Lung (tissue), 12 donors: Measurements from ENCODE around the gene TWIST2. TPM values are rescaled to one million over a fixed set of nuclear protein-coding genes. Genes with fewer than 3 reads are reported as not detected.

Experiments
- ATAC-seq: fragments of 200-7000 bp; cut with Tn5 transposase; one replicate; pipeline ENCODE4 v1.9.1; 2020; ENCODE audit warnings: moderate number of reproducible peaks; ENCODE audit not compliant: insufficient read depth, low FRiP score
- DNase-seq, 3 donors: peaks; one replicate each; pipeline ENCODE4 v3.0.0-alpha.2; 2013 to 2017
- H3K27ac ChIP-seq, 2 donors: one replicate each; pipeline ENCODE4 v1.5.1; 2013; ENCODE audit warnings: mild to moderate bottlenecking in 2 of 2, moderate library complexity in 2 of 2, control low read depth in 1 of 2, inconsistent platforms in 1 of 2, low read depth in 1 of 2, low read length in 1 of 2
- H3K27me3 ChIP-seq, 3 donors: one replicate each; pipeline ENCODE4 v1.5.1; 2013; ENCODE audit warnings: low read length in 2 of 3; ENCODE audit not compliant: control insufficient read depth in 3 of 3, insufficient read depth in 3 of 3
- H3K36me3 ChIP-seq, 4 donors: one replicate each; pipeline ENCODE4 v1.5.1; 2013; ENCODE audit warnings: low read length in 4 of 4, mild to moderate bottlenecking in 1 of 4, moderate library complexity in 1 of 4; ENCODE audit not compliant: control insufficient read depth in 4 of 4, insufficient read depth in 4 of 4
- H3K4me1 ChIP-seq, 5 donors: one replicate each; pipeline ENCODE4 v1.5.1; 2013; ENCODE audit warnings: low read length in 5 of 5, mild to moderate bottlenecking in 2 of 5, moderate library complexity in 1 of 5; ENCODE audit not compliant: control insufficient read depth in 5 of 5, insufficient read depth in 5 of 5
- H3K4me3 ChIP-seq: one replicate; pipeline ENCODE4 v1.5.1; 2013; ENCODE audit warnings: mild to moderate bottlenecking, control low read depth, moderate library complexity
- H3K9ac ChIP-seq, 2 donors: one replicate each; pipeline ENCODE4 v1.5.1; 2013; ENCODE audit warnings: low read length in 2 of 2, control low read depth in 1 of 2; ENCODE audit not compliant: insufficient read depth in 1 of 2
- H3K9me3 ChIP-seq, 4 donors: one replicate each; pipeline ENCODE4 v1.5.1; 2013; ENCODE audit warnings: low read length in 3 of 4, mild to moderate bottlenecking in 1 of 4, moderate library complexity in 1 of 4; ENCODE audit not compliant: control insufficient read depth in 4 of 4, insufficient read depth in 3 of 4
- CTCF ChIP-seq: IDR thresholded peaks from 2 replicates; pipeline ENCODE4 v1.5.1; 2012; ENCODE audit warnings: mild to moderate bottlenecking; ENCODE audit errors: control extremely low read depth, extremely low read depth
- WGBS, 2 donors: extraction: QIAGEN DNeasy Blood & Tissue Kit; methylation state at CpG; one replicate each; pipeline ENCODE4 v1.1.7; 2013; 5-methylcytosine and 5-hydroxymethylcytosine counted together
- polyA plus RNA-seq, 2 donors: library from polyadenylated mRNA; stranded (reverse); fragments of 200-250 nt; gene quantifications; one replicate each; pipeline ENCODE4 v1.2.1, GENCODE V29; 2013
- total RNA-seq, 2 donors: library from RNA; depleted of rRNA in 1 of 2; stranded (reverse); fragments of >200 nt in 1 of 2; gene quantifications; one replicate each; pipeline ENCODE4 v1.2.1, GENCODE V29; 2014 to 2021
- donor health status: control.
- donor health status: control.
- donor health status: Bipolar disorder and iron deficiency.
- donor health status: healthy.
- donor health status: DM: yes; HTN: yes; CAD: no.

The TWIST2 gene
- total and polyA plus RNA-seq, 4 donors, result 10.1 to 14.8 (median 11.7) TPM

- Histone ChIP-seq H3K27me3 (no peaks in the 10 kb centered on the region), H3K9ac (no peak overlapping the region), H3K4me3 (no peak overlapping the region), H3K27ac (no peak overlapping the region), H3K36me3 (peaks cover 0 to 5% (median 0%) of the 10 kb centered on the region in 4 donors), H3K9me3 (peaks cover 0 to 8% (median 0%) of the 10 kb centered on the region in 4 donors), H3K4me1 (peaks cover 0 to 4% (median 0%) of the 10 kb centered on the region in 5 donors)
- no peak for ATAC-seq
- WGBS, 2 donors, result 77 to 87% methylated on average over 11 of the region's 11 CpGs
- TF ChIP-seq CTCF, result no peak
- DNase-seq, result no peak
Observed at GRCh38 chr2:238914648-238915015, 66.7 kb downstream of the TWIST2 start.

GRCh38 chr2:238915196-238915595 lies 67.3 kb downstream of the TWIST2 start:
- Histone ChIP-seq H3K4me3 (no peak overlapping the region), H3K9me3 (peaks cover 0 to 8% (median 0%) of the 10 kb centered on the region in 4 donors), H3K27ac (no peak overlapping the region), H3K36me3 (peaks cover 0 to 5% (median 0%) of the 10 kb centered on the region in 4 donors), H3K27me3 (no peaks in the 10 kb centered on the region), H3K4me1 (peaks cover 0 to 3% (median 0%) of the 10 kb centered on the region in 5 donors), H3K9ac (no peak overlapping the region)
- ATAC-seq, result no peak
- no peak for TF ChIP-seq CTCF
- DNase-seq, result no peak
- WGBS, 2 donors, result 76 to 78% methylated on average over 9 of the region's 9 CpGs

GRCh38 chr2:238915596-238915995 lies 67.7 kb downstream of the TWIST2 start:
- Histone ChIP-seq H3K9ac (no peak overlapping the region), H3K36me3 (peaks cover 0 to 5% (median 0%) of the 10 kb centered on the region in 4 donors), H3K27me3 (no peaks in the 10 kb centered on the region), H3K4me1 (peaks cover 0 to under 1% (median 0%) of the 10 kb centered on the region in 5 donors), H3K27ac (no peak overlapping the region), H3K4me3 (no peak overlapping the region), H3K9me3 (peaks cover 0 to 8% (median 0%) of the 10 kb centered on the region in 4 donors)
- no peak for DNase-seq
- ATAC-seq, result no peak
- WGBS, 2 donors, result 72 to 75% methylated on average over 5 of the region's 5 CpGs
- TF ChIP-seq CTCF, result no peak

- H3K4me1 ChIP-seq, result no peaks in the 10 kb centered on the region
- H3K9me3 ChIP-seq, result peaks cover 0 to 8% (median 0%) of the 10 kb centered on the region in 4 donors
- H3K4me3 ChIP-seq, result no peak overlapping the region
- TF ChIP-seq CTCF, result no peak
- no peak overlapping the region for H3K9ac ChIP-seq
- H3K27ac ChIP-seq, result no peak overlapping the region
- DNase-seq, result peak in 1 of 3 donors; percentile 8
- H3K27me3 ChIP-seq, result no peaks in the 10 kb centered on the region
- no peak for ATAC-seq
- peaks cover 0 to 4% (median 0%) of the 10 kb centered on the region in 4 donors for H3K36me3 ChIP-seq
- 76 to 84% methylated on average over 16 of the region's 16 CpGs for WGBS, 2 donors
Observed at GRCh38 chr2:238916176-238916874, 68.4 kb downstream of the TWIST2 start.
